GM12864 (cell line): ENCODE measurements around the gene MAD1L1.

Experiments
- DNase-seq: peaks from one replicate; pipeline ENCODE4 v3.0.0-alpha.2; 2011; ENCODE audit warnings: low read depth
- H3K4me3 ChIP-seq: 2 replicates; pipeline ENCODE4 v1.5.1; 2011; ENCODE audit warnings: mild to moderate bottlenecking, low read depth, low read length, control low read depth
- TF ChIP-seq, protein P1 (sequence below): IDR thresholded peaks from 2 replicates; pipeline ENCODE4 v1.5.1; 2011; ENCODE audit warnings: low read depth, mild to moderate bottlenecking, moderate library complexity, low read length, control low read depth, inconsistent platforms; ENCODE audit errors: missing control alignments

Gene MAD1L1

DNA sequence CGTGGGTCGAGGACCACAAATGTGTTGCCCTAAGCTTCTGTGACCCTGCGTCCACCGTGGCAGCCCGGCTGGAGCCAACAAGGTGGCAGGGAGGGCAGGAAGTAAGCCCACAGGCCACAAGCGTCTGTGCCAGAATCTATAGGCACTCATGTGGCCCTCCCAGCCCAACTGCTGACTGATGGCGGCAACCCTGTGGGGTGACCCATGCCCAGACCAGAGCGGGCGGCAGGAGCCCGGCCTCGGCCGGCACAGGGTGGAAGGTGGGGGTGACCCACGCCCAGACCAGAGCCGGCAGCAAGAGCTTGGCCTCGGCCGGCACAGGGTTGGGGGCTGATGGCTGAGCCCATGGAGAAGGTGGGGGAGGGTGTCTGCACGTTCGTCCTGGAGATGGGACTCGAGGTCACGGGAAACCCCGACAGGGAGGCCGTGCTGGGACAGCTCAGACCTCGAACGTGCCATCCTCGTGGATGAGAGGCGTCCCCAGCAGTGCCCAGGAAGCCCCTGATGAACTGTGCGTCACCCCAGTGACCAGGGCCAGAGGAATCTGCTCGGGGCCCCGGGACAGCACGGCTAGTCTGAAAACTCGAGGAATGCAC, 381.7 kb downstream of the MAD1L1 start:
- no peak for DNase-seq
- no peak overlapping the region for H3K4me3 ChIP-seq
- TF ChIP-seq, protein P1, sequence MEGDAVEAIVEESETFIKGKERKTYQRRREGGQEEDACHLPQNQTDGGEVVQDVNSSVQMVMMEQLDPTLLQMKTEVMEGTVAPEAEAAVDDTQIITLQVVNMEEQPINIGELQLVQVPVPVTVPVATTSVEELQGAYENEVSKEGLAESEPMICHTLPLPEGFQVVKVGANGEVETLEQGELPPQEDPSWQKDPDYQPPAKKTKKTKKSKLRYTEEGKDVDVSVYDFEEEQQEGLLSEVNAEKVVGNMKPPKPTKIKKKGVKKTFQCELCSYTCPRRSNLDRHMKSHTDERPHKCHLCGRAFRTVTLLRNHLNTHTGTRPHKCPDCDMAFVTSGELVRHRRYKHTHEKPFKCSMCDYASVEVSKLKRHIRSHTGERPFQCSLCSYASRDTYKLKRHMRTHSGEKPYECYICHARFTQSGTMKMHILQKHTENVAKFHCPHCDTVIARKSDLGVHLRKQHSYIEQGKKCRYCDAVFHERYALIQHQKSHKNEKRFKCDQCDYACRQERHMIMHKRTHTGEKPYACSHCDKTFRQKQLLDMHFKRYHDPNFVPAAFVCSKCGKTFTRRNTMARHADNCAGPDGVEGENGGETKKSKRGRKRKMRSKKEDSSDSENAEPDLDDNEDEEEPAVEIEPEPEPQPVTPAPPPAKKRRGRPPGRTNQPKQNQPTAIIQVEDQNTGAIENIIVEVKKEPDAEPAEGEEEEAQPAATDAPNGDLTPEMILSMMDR, result no peak

DNA sequence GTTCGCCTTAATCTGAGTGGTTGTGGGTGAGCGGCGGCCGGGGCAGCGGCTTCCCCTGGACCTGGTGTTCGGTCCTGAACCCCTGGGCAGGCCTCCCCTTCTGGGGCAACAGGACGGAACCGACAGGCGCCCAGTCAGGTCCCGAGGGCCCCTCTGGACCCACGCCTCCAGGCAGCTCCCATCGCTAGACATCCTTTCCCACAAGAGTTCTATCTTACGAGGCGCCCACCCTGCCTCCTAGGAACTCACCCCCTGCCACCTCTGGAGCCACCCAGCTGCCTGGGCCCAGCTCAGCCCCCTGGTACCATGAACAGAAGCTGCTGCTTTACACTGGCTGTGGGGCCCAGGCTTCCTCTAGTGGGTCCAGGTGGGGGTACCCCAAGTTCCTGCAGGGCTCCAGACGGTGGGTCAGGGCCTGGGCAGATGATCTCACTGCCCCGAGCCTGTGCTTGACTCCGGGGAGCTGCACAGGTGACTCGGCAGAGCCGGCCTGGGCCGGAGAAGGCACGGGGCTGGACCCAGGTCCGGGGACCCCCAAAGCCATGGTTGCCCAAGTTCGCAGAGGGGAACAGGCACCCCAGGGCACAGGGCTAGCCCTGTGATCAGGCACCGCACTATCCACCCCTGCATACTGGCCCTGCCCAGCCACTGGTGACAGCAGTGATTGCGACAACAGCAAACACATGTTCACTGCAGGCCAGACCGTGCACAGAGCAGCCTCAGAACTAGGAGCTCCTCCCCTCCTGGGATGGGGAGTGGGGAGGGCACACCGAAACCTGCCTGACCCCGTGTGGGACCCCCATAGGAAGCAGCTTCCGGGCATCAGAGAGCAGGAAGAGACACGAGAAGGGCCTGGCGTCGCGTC, 382.4 kb downstream of the MAD1L1 start:
- TF ChIP-seq, protein P1, result no peak
- DNase-seq, result no peak
- H3K4me3 ChIP-seq, result no peak overlapping the region

DNA sequence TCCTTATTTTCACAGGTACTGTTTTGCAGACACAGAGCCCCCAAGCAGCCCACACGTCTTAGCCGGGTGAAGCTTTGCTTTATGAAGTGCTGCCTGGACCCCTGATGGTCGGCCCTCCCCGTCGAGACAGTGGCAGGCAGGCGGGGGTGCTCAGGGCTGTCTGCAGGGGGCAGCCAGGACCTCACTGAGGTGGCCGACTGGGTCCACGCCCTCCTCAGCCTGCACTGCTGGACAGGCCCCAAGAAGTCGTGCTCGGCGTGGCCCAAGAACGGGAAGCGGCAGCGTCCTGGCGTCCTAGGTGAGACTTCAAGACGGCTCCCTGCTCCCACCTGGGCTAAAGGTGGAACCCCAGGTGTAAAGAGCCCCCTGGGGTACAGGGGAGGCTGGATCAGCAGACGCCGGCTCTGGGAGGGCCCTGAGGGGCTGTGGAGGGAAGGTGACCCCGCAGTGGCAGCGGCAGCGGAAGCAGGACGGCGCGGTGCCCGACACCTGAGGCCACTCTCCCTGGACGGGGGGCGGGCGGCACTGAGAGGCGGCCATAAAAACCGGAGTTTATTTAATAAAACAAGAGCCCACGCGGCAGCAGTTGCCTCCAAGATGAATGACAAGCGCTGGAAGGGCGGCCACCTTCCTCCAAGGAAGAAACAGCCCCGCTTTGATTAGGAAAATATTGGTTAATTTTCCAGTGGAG, 383.2 kb downstream of the MAD1L1 start:
- H3K4me3 ChIP-seq, result no peak overlapping the region
- TF ChIP-seq, protein P1, result no peak
- no peak for DNase-seq

DNA sequence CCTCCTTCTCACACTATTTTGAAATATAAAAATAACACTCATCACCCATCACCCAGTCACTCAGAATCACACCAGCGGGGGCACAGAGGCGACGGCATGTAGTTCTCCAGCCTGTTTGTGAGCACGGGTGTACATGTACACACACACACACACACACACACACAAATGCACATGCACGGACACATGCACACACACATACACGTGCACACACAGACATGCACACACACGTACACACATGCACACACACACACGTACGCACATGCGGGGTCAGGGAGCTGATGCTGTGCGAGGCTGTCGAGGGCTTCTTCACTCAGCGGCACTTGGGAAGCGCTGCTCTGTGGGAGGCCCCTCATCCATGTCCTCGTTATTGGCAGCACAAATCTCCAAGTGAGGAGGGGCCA, 383.8 kb downstream of the MAD1L1 start:
- no peak for DNase-seq
- TF ChIP-seq, protein P1, result no peak
- H3K4me3 ChIP-seq, result no peak overlapping the region

DNA sequence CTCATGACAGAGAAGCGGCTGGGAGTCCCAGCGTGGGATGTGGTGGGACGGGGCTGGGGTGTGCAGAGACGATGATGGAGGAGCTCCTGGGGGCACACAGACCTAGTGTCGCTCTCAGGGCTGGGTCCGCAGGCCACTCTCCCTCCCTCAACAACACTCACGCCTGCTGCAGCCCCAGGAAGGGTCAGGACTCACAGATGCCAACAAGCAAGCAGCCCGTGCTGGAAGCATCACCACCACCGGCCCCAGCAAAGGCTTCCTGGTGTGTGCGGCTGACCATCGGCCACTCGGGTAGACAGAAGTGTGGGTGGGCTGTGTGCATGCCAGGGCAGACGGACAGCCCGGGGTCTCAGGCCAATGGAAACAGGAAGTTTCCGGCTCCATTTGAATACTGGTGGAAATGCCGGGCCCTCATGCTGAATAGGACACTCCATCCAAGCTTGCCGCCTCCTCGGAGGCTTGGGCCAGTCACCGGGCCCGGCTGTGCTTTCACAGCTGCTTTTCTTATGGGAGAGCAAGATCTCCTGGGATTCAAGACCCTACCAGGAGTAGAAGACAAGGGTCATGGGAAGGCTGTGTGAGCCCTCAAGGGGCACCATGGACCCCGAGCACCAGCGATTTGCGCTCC, 384.6 kb downstream of the MAD1L1 start:
- H3K4me3 ChIP-seq, result no peak overlapping the region
- TF ChIP-seq, protein P1, result no peak
- no peak for DNase-seq

DNA sequence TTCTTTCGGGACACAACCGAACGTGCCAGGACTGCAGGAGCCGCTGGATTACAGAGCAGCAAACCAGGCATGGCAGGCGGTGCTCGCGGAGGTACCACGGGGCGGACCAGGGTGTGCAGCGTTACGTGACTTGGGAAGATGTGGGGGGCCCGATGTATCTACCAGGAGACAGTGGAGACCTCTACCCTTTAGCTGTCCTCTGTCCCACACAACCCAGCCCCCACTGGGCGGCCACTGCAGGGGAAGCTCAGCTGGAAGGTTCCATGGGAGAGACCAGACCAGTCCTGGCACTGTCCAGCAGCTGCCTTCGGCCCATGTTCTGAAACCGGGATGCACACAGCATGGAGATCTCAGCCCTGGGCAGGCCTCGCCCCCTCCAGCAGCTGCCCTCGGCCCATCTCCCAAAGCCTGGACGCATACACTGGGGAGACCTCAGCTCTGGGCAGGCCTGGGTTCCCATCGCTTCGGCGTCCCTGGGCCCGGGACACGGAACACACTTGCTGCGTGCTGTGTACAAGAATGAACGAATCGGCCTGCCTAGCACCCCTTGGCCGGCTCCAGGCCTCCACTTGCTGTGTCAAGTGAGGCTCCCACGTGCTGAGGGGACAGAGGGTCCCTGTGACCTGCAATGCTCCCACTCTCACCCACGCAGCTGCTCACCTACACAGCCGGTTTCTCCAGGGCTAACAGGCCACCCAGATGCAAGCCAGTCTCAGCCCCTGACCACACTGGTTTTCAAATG, 385.3 kb downstream of the MAD1L1 start:
- no peak overlapping the region for H3K4me3 ChIP-seq
- TF ChIP-seq, protein P1, result no peak
- no peak for DNase-seq
